GM23248 (cell line): Measurements from ENCODE around the gene TRAK1.

Experiments used
- EZH2 ChIP-seq: fragments of 200-600 bp; sonication (generic); IDR thresholded peaks from 2 replicates; pipeline ENCODE4 v1.6.1; 2018; ENCODE audit warnings: antibody characterized with exemption, mild to moderate bottlenecking; ENCODE audit not compliant: insufficient read depth, poor library complexity, severe bottlenecking
- EZH2phosphoT487 ChIP-seq: fragments of 200-600 bp; sonication (generic); IDR thresholded peaks from 2 replicates; pipeline ENCODE4 v1.6.1; 2018; ENCODE audit warnings: antibody characterized with exemption, moderate library complexity, mild to moderate bottlenecking, low read depth; ENCODE audit not compliant: insufficient read depth

DNA sequence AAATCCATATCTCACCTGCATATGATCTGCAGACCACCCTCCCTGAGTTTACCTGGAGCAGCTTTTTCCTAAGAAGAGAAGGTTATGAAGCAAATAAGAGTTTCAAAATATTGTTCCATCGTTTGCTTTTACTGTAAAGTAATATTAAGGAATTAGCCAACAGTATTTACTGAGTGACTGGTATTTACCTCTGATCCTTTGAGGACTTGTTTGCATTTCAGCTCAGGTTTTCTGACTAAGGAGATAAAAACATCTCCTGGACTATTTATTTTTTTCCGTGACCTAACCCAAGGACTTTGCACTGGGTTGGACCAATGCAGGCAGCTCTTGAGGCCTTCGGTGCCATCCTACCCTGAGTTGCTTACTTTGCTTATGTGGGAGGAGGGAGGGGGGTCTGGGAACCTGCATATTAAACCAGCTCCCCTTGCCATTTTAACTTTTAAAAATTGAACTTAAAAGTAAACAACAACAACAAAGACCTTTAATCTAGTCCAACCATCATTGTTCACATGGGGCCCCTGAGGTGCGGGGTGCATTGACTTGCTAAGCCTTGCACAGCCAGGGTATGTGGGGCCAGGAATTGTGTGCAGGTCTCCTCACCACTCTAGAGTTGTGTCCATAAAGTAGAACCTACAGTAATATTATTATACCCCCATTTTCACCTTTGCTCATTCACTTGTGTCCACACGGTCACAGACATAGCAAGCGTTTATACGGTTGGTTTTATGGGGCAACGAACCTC, 39.3 kb downstream of the TRAK1 start:
- TF ChIP-seq EZH2, result no peak
- no peak for TF ChIP-seq EZH2phosphoT487
